ENCODE measurements around the gene TIMM17A. TPM values are rescaled to one million over a fixed set of nuclear protein-coding genes. Genes with fewer than 3 reads are reported as not detected.

Gene TIMM17A
- total RNA-seq, 1 donor from 2014 or later: 25.1 TPM

DNA sequence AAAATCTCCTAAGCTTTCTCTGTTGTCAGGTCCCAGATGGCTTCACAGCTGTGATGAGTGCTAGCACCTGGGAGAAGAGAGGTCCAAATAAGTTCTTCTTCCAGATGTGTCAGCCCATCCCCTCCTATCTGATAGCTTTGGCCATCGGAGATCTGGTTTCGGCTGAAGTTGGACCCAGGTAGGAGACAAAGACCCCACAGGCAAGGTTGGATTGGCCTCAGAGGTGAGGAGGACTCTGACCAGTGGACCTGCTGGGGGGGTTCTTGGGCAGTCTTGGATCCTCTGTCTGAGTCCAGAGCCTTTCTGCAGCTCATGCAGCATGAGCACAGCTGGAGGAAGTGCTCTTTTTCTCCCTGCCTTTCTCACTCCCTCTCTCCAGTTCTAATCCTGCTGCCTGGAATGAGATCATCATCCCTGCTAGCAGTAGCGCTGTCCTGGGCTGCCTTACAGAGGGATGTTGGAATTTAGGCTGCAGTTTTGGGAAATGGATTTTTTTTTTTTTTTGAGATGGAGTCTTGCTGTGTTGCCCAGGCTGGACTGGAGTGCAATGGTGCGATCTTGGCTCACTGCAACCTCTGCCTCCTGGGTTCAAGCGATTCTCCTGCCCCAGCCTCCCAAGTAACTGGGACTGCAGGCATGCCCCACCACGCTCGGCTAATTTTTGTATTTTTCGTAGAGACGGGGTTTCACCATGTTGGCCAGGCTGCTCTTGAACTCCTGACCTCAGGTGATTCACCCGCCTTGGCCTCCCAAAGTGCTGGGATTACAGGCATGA, 34.2 kb downstream of the TIMM17A start:
- Histone ChIP-seq H3K9ac (ENCODE audit: low read depth in 1 of 3, low read length in 3 of 3) (no peak overlapping the region), H3K4me1 (ENCODE audit: control insufficient read depth in 3 of 3, insufficient read depth in 3 of 3, low read length in 3 of 3) (peaks cover 2 to 11% (median 7%) of the 10 kb centered on the region in 3 donors), H3K36me3 (ENCODE audit: control insufficient read depth in 3 of 3, insufficient read depth in 3 of 3, low read length in 3 of 3) (peaks cover 34 to 42% (median 37%) of the 10 kb centered on the region in 3 donors), H3K27me3 (ENCODE audit: control insufficient read depth in 3 of 3, insufficient read depth in 3 of 3, low read length in 3 of 3) (no peaks in the 10 kb centered on the region), H3K27ac (ENCODE audit: low read depth, low read length) (no peak overlapping the region), H3K9me3 (ENCODE audit: control insufficient read depth in 3 of 3, low read length in 3 of 3) (no peaks in the 10 kb centered on the region), H3K4me3 (ENCODE audit: low read length in 3 of 3) (no peak overlapping the region)

- H3K27ac ChIP-seq (ENCODE audit: low read depth, low read length): no peak overlapping the region
- peaks cover 2 to 7% (median 7%) of the 10 kb centered on the region in 3 donors for H3K4me1 ChIP-seq (ENCODE audit: control insufficient read depth in 3 of 3, insufficient read depth in 3 of 3, low read length in 3 of 3)
- H3K36me3 ChIP-seq (ENCODE audit: control insufficient read depth in 3 of 3, insufficient read depth in 3 of 3, low read length in 3 of 3): peaks cover 37 to 45% (median 37%) of the 10 kb centered on the region in 3 donors
Measured at GRCh38 chr1:201990427-201990826, 35.1 kb downstream of the TIMM17A start.

GRCh38 chr1:201999625-202000238, 44.4 kb downstream of the TIMM17A start:
- Histone ChIP-seq H3K27me3 (ENCODE audit: control insufficient read depth in 3 of 3, insufficient read depth in 3 of 3, low read length in 3 of 3) (no peaks in the 10 kb centered on the region), H3K9ac (ENCODE audit: low read depth in 1 of 3, low read length in 3 of 3) (no peak overlapping the region), H3K4me3 (ENCODE audit: low read length in 3 of 3) (no peak overlapping the region), H3K4me1 (ENCODE audit: control insufficient read depth in 3 of 3, insufficient read depth in 3 of 3, low read length in 3 of 3) (no peaks in the 10 kb centered on the region), H3K36me3 (ENCODE audit: control insufficient read depth in 3 of 3, insufficient read depth in 3 of 3, low read length in 3 of 3) (peaks cover 59 to 62% (median 60%) of the 10 kb centered on the region in 3 donors), H3K27ac (ENCODE audit: low read depth, low read length) (no peak overlapping the region), H3K9me3 (ENCODE audit: control insufficient read depth in 3 of 3, low read length in 3 of 3) (no peaks in the 10 kb centered on the region)

More at GRCh38 chr1:201990427-201990826, 35.1 kb downstream of the TIMM17A start:
- no peak overlapping the region for H3K4me3 ChIP-seq (ENCODE audit: low read length in 3 of 3)
- no peaks in the 10 kb centered on the region for H3K27me3 ChIP-seq (ENCODE audit: control insufficient read depth in 3 of 3, insufficient read depth in 3 of 3, low read length in 3 of 3)
- no peak overlapping the region for H3K9ac ChIP-seq (ENCODE audit: low read depth in 1 of 3, low read length in 3 of 3)
- no peaks in the 10 kb centered on the region for H3K9me3 ChIP-seq (ENCODE audit: control insufficient read depth in 3 of 3, low read length in 3 of 3)

GRCh38 chr1:202002507-202002906, 47.2 kb downstream of the TIMM17A start:
- no peak overlapping the region for H3K27ac ChIP-seq (ENCODE audit: low read depth, low read length)
- H3K4me1 ChIP-seq (ENCODE audit: control insufficient read depth in 3 of 3, insufficient read depth in 3 of 3, low read length in 3 of 3): no peaks in the 10 kb centered on the region
- H3K36me3 ChIP-seq (ENCODE audit: control insufficient read depth in 3 of 3, insufficient read depth in 3 of 3, low read length in 3 of 3): peaks cover 50 to 66% (median 62%) of the 10 kb centered on the region in 3 donors
- no peak overlapping the region for H3K9ac ChIP-seq (ENCODE audit: low read depth in 1 of 3, low read length in 3 of 3)
- no peaks in the 10 kb centered on the region for H3K9me3 ChIP-seq (ENCODE audit: control insufficient read depth in 3 of 3, low read length in 3 of 3)
- no peaks in the 10 kb centered on the region for H3K27me3 ChIP-seq (ENCODE audit: control insufficient read depth in 3 of 3, insufficient read depth in 3 of 3, low read length in 3 of 3)
- H3K4me3 ChIP-seq (ENCODE audit: low read length in 3 of 3): no peak overlapping the region

- peaks cover 50 to 66% (median 60%) of the 10 kb centered on the region in 3 donors for H3K36me3 ChIP-seq (ENCODE audit: control insufficient read depth in 3 of 3, insufficient read depth in 3 of 3, low read length in 3 of 3)
- no peak overlapping the region for H3K4me3 ChIP-seq (ENCODE audit: low read length in 3 of 3)
- H3K9me3 ChIP-seq (ENCODE audit: control insufficient read depth in 3 of 3, low read length in 3 of 3): no peaks in the 10 kb centered on the region
- H3K27ac ChIP-seq (ENCODE audit: low read depth, low read length): no peak overlapping the region
- no peaks in the 10 kb centered on the region for H3K27me3 ChIP-seq (ENCODE audit: control insufficient read depth in 3 of 3, insufficient read depth in 3 of 3, low read length in 3 of 3)
- no peak overlapping the region for H3K9ac ChIP-seq (ENCODE audit: low read depth in 1 of 3, low read length in 3 of 3)
- H3K4me1 ChIP-seq (ENCODE audit: control insufficient read depth in 3 of 3, insufficient read depth in 3 of 3, low read length in 3 of 3): peaks cover 0 to 2% (median 0%) of the 10 kb centered on the region in 3 donors
Measured at GRCh38 chr1:202004711-202005110, 49.4 kb downstream of the TIMM17A start.

DNA sequence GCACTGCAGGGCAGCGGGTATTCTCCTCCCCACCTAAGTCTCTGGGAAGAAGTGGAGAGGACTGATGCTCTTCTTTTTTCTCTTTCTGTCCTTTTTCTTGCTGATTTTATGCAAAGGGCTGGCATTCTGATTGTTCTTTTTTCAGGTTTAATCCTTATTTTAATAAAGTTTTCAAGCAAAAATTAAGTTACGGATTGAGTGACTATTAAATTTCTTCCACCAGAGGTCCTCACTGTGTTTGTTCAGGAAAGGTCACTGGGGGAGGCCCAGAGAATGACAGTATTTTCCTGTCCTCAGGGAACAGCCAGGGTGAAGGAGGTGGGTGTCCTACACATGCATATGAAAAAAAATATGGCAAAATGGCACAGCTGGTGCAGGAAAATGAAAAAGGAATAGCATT, 50.7 kb downstream of the TIMM17A start:
- peaks cover 46 to 58% (median 50%) of the 10 kb centered on the region in 3 donors for H3K36me3 ChIP-seq (ENCODE audit: control insufficient read depth in 3 of 3, insufficient read depth in 3 of 3, low read length in 3 of 3)
- H3K4me1 ChIP-seq (ENCODE audit: control insufficient read depth in 3 of 3, insufficient read depth in 3 of 3, low read length in 3 of 3): peaks cover 0 to 2% (median 0%) of the 10 kb centered on the region in 3 donors
- no peak overlapping the region for H3K9ac ChIP-seq (ENCODE audit: low read depth in 1 of 3, low read length in 3 of 3)
- H3K4me3 ChIP-seq (ENCODE audit: low read length in 3 of 3): no peak overlapping the region
- H3K27me3 ChIP-seq (ENCODE audit: control insufficient read depth in 3 of 3, insufficient read depth in 3 of 3, low read length in 3 of 3): no peaks in the 10 kb centered on the region
- H3K9me3 ChIP-seq (ENCODE audit: control insufficient read depth in 3 of 3, low read length in 3 of 3): no peaks in the 10 kb centered on the region
- H3K27ac ChIP-seq (ENCODE audit: low read depth, low read length): no peak overlapping the region

GRCh38 chr1:202007304-202007703, 52.0 kb downstream of the TIMM17A start:
- no peak overlapping the region for H3K4me3 ChIP-seq (ENCODE audit: low read length in 3 of 3)
- peaks cover 38 to 47% (median 39%) of the 10 kb centered on the region in 3 donors for H3K36me3 ChIP-seq (ENCODE audit: control insufficient read depth in 3 of 3, insufficient read depth in 3 of 3, low read length in 3 of 3)
- H3K9me3 ChIP-seq (ENCODE audit: control insufficient read depth in 3 of 3, low read length in 3 of 3): no peaks in the 10 kb centered on the region
- no peak overlapping the region for H3K27ac ChIP-seq (ENCODE audit: low read depth, low read length)
- no peaks in the 10 kb centered on the region for H3K27me3 ChIP-seq (ENCODE audit: control insufficient read depth in 3 of 3, insufficient read depth in 3 of 3, low read length in 3 of 3)
- H3K4me1 ChIP-seq (ENCODE audit: control insufficient read depth in 3 of 3, insufficient read depth in 3 of 3, low read length in 3 of 3): peaks cover 0 to 2% (median 0%) of the 10 kb centered on the region in 3 donors
- H3K9ac ChIP-seq (ENCODE audit: low read depth in 1 of 3, low read length in 3 of 3): no peak overlapping the region

DNA sequence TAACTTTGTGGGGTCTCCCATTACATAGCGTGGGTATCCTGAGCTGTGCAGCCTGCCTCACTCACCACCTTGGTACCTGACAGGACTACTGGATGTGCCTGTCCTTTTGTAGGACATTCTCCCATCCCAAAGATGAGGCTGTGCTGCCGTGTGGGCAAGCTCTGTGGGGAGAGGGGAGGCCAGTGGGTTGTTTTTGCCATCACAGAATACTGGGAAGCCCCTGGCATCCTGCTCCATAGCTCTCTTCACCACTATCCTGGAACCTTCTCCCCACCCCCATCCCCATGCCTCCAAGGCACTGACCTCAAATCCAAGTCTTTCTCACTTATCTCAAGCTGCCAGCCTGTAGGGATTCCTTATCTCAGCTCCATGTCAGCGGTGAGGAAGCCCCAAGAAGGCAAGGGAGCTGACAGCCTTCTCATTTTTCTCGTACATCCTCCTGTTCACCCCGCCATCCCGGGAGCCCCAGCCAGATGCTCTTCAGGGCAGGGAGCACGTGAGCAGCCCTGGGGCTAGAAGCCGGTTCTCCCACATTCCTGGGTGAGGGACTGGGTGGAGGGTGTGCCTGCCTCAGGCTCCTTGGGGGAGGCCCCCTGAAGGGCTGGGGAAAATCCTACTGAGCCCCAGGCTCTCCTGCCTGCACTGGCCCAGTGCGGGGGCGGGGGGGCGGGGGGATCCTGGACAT, 52.6 kb downstream of the TIMM17A start:
- Histone ChIP-seq H3K27me3 (ENCODE audit: control insufficient read depth in 3 of 3, insufficient read depth in 3 of 3, low read length in 3 of 3) (no peaks in the 10 kb centered on the region), H3K9me3 (ENCODE audit: control insufficient read depth in 3 of 3, low read length in 3 of 3) (no peaks in the 10 kb centered on the region), H3K4me1 (ENCODE audit: control insufficient read depth in 3 of 3, insufficient read depth in 3 of 3, low read length in 3 of 3) (peaks cover 0 to 2% (median 0%) of the 10 kb centered on the region in 3 donors), H3K4me3 (ENCODE audit: low read length in 3 of 3) (no peak overlapping the region), H3K27ac (ENCODE audit: low read depth, low read length) (no peak overlapping the region), H3K36me3 (ENCODE audit: control insufficient read depth in 3 of 3, insufficient read depth in 3 of 3, low read length in 3 of 3) (peaks cover 33 to 40% (median 33%) of the 10 kb centered on the region in 3 donors), H3K9ac (ENCODE audit: low read depth in 1 of 3, low read length in 3 of 3) (no peak overlapping the region)

- Histone ChIP-seq H3K9me3 (ENCODE audit: control insufficient read depth in 3 of 3, low read length in 3 of 3) (no peaks in the 10 kb centered on the region), H3K4me3 (ENCODE audit: low read length in 3 of 3) (no peak overlapping the region), H3K36me3 (ENCODE audit: control insufficient read depth in 3 of 3, insufficient read depth in 3 of 3, low read length in 3 of 3) (peaks cover 18 to 24% (median 20%) of the 10 kb centered on the region in 3 donors), H3K9ac (ENCODE audit: low read depth in 1 of 3, low read length in 3 of 3) (no peak overlapping the region), H3K27me3 (ENCODE audit: control insufficient read depth in 3 of 3, insufficient read depth in 3 of 3, low read length in 3 of 3) (no peaks in the 10 kb centered on the region), H3K27ac (ENCODE audit: low read depth, low read length) (no peak overlapping the region), H3K4me1 (ENCODE audit: control insufficient read depth in 3 of 3, insufficient read depth in 3 of 3, low read length in 3 of 3) (peaks cover 0 to 2% (median 0%) of the 10 kb centered on the region in 3 donors)
Measured at GRCh38 chr1:202009326-202010179, 54.2 kb downstream of the TIMM17A start.

Measured in skeletal muscle tissue (tissue), 4 donors.